K562 (cell line): Measurements from ENCODE around the gene MYBL2. TPM values are rescaled to one million over a fixed set of nuclear protein-coding genes. Genes with fewer than 3 reads are reported as not detected.

Experiments
- ATAC-seq: fragments of 200-7000 bp; cut with Tn5 transposase; 3 replicates; pipeline ENCODE4 v1.9.1; 2020; ENCODE audit warnings: moderate library complexity
- BruUV-seq: library from RNA; stranded (reverse); fragments of 400-500 nt; replicated peaks from 2 replicates; lab custom pipeline; 2021; lab: Mats Ljungman, UMichigan
- CTCF ChIA-PET: fragments of 300-600 bp; formaldehyde crosslinking; extraction: SDS; loops from one replicate; lab custom pipeline; 2021; ENCODE audit warnings: low intra/inter-chr PET ratio; lab: Yijun Ruan, JAX
- POLR2A ChIA-PET: fragments of 300-600, 350-650 bp; sonication (Branson Sonifier 250); formaldehyde crosslinking; extraction: SDS; loops from one replicate; lab custom pipeline; 2021; ENCODE audit warnings: antibody characterized with exemption, inconsistent platforms; lab: Yijun Ruan, JAX
- DNase-seq, 4 experiments: peaks; one replicate each; pipeline versions ENCODE4 v3.0.0 to v3.0.0-alpha.2; 2011 to 2018; ENCODE audit warnings: low spot score in 3 of 4, mixed read lengths in 3 of 4; ENCODE audit errors: extremely low read depth in 1 of 4
- FAIRE-seq: peaks from 2 replicates; lab custom pipeline; 2011; peaks lifted over from hg19 to GRCh38; lab: Jason Lieb, UNC
- H2AFZ ChIP-seq: 2 replicates; pipeline ENCODE4 v1.6.0; 2011; ENCODE audit warnings: low read depth, low read length, control low read depth, inconsistent platforms
- H3K27ac ChIP-seq: fragments of 200-600 bp; 3 replicates; pipeline ENCODE4 v1.8.0; 2011; ENCODE audit warnings: low read depth, mild to moderate bottlenecking, control low read depth, inconsistent platforms, low read length, moderate library complexity, mixed read lengths; ENCODE audit errors: extremely low read depth
- H3K27me3 ChIP-seq, 2 experiments: fragments of 300-600 bp in 1 of 2; 2 replicates in 1 of 2; 3 replicates in 1 of 2; pipeline versions ENCODE4 v1.6.0 to v1.8.0; 2011; ENCODE audit warnings: inconsistent platforms in 2 of 2, low read length in 2 of 2, mild to moderate bottlenecking in 1 of 2, mixed read lengths in 1 of 2, moderate library complexity in 1 of 2; ENCODE audit not compliant: control insufficient read depth in 2 of 2, insufficient read depth in 2 of 2
- H3K36me3 ChIP-seq: fragments of 300-600 bp; 3 replicates; pipeline ENCODE4 v1.8.0; 2011; ENCODE audit warnings: mild to moderate bottlenecking, low read length, inconsistent platforms; ENCODE audit not compliant: control insufficient read depth, insufficient read depth
- H3K4me1 ChIP-seq, 2 experiments: fragments of 200-600 bp in 1 of 2; replicated peaks in 1 of 2; 2 replicates in 1 of 2; 3 replicates in 1 of 2; pipeline versions ENCODE4 v1.5.1 to v1.8.0; 2011; ENCODE audit warnings: inconsistent platforms in 2 of 2, low read length in 2 of 2, mild to moderate bottlenecking in 1 of 2, mixed read lengths in 1 of 2, moderate library complexity in 1 of 2; ENCODE audit not compliant: control insufficient read depth in 2 of 2, insufficient read depth in 2 of 2
- H3K4me2 ChIP-seq: 2 replicates; pipeline ENCODE4 v1.6.1; 2011; ENCODE audit warnings: low read length, control low read depth, inconsistent platforms, mixed read lengths; ENCODE audit not compliant: insufficient read depth
- H3K4me3 ChIP-seq: fragments of 200-600 bp; sonication (generic), shearing (Covaris generic); 2 replicates; pipeline ENCODE4 v1.5.1; 2016; ENCODE audit warnings: control low read depth, inconsistent platforms
- H3K79me2 ChIP-seq: fragments of 200-600 bp; 3 replicates; pipeline ENCODE4 v1.8.0; 2011; ENCODE audit warnings: low read length, inconsistent platforms; ENCODE audit not compliant: control insufficient read depth, insufficient read depth
- H3K9ac ChIP-seq, 2 experiments: 2 replicates each; pipeline versions ENCODE4 v1.6.0 to v1.6.1; 2011; ENCODE audit warnings: low read depth in 2 of 2, low read length in 2 of 2, control low read depth in 1 of 2, inconsistent platforms in 1 of 2, mild to moderate bottlenecking in 1 of 2, mixed read lengths in 1 of 2; ENCODE audit not compliant: insufficient read depth in 1 of 2
- H3K9me1 ChIP-seq: one replicate; pipeline ENCODE4 v1.6.0; 2011; ENCODE audit warnings: inconsistent platforms, mild to moderate bottlenecking, low read length, moderate library complexity; ENCODE audit not compliant: control insufficient read depth, insufficient read depth
- H3K9me3 ChIP-seq: replicated peaks from 2 replicates; pipeline ENCODE4 v1.5.1; 2011; ENCODE audit warnings: low read depth, low read length, inconsistent platforms; ENCODE audit not compliant: control insufficient read depth, insufficient read depth
- H4K20me1 ChIP-seq: replicated peaks from 2 replicates; pipeline ENCODE4 v1.6.1; 2011; ENCODE audit warnings: low read length, inconsistent platforms, mixed read lengths; ENCODE audit not compliant: control insufficient read depth, insufficient read depth
- DMBX1 ChIP-seq: fragments of 250-450 bp; sonication (Bioruptor Pico); IDR thresholded peaks from 2 replicates; pipeline ENCODE4 v1.8.0; 2022; ENCODE audit warnings: inconsistent platforms, mild to moderate bottlenecking, moderate library complexity, borderline replicate concordance
- E2F3 ChIP-seq: fragments of 250-450 bp; sonication (Bioruptor Pico); IDR thresholded peaks from 2 replicates; pipeline ENCODE4 v1.4.0; 2020; ENCODE audit warnings: mild to moderate bottlenecking
- GABPA ChIP-seq: fragments of 200-800 bp; sonication (Bioruptor generic); conservative IDR thresholded peaks from 2 replicates; pipeline ENCODE4 v1.6.1; 2016; ENCODE audit warnings: low read depth, missing genetic modification characterization, missing compliant biosample characterization
- KLF10 ChIP-seq: fragments of 250-450 bp; sonication (Bioruptor Pico); IDR thresholded peaks from 2 replicates; pipeline ENCODE4 v1.6.1; 2021; ENCODE audit warnings: matching md5 sums
- RFX7 ChIP-seq: fragments of 250-450 bp; sonication (Bioruptor Pico); IDR thresholded peaks from 2 replicates; pipeline ENCODE4 v1.5.1; 2021; ENCODE audit warnings: mild to moderate bottlenecking
- SRSF3 ChIP-seq: fragments of 200-400 bp; formaldehyde crosslinking; IDR thresholded peaks from 2 replicates; pipeline ENCODE4 v1.6.1; 2016; ENCODE audit warnings: mild to moderate bottlenecking, low read length, moderate library complexity; ENCODE audit not compliant: insufficient read depth
- ZNF184 ChIP-seq: sonication (generic); formaldehyde crosslinking; IDR thresholded peaks from 2 replicates; pipeline ENCODE4 v1.5.0; 2020; ENCODE audit warnings: missing genetic modification reagents
- WGBS: fragments of 100-300 bp; shearing (Covaris generic); methylation state at CpG from one replicate; pipeline ENCODE4 v1.1.6; 2016; ENCODE audit warnings: low coverage, mixed read lengths; ENCODE audit not compliant: insufficient coverage; ENCODE audit errors: missing lambda C conversion rate; 5-methylcytosine and 5-hydroxymethylcytosine counted together
- in situ Hi-C: fragments of 300-500 bp; cut with MboI; formaldehyde crosslinking; loops from 4 replicates; pipeline ENCODE4 v1.15.0; 2018; ENCODE audit warnings: inconsistent platforms, mixed read lengths
- intact Hi-C: fragments of 100-400 bp; cut with micrococcal nuclease; formaldehyde crosslinking; loops from 2 replicates; pipeline ENCODE4 v1.14.2; 2022
- polyA plus RNA-seq, 8 experiments: library from polyadenylated mRNA; depleted of rRNA in 4 of 8; stranded (reverse) in 5 of 8; unstranded in 3 of 8; fragments of >200 nt; fragmentation: Nextera tagmentation in 2 of 8; fragmentation: Illumina TruSeq in 1 of 8; extraction: Ambion mirVana in 2 of 8; extraction: Trizol in 1 of 8; gene quantifications; 2 replicates each; pipeline versions ENCODE4 v1.2.1 to v1.2.3, GENCODE V29; 2011 to 2014; ENCODE audit warnings: inconsistent platforms in 1 of 8, missing spikeins in 1 of 8
- total RNA-seq, 7 experiments: library from RNA; depleted of rRNA in 6 of 7; stranded (reverse); fragments of >200 nt in 6 of 7; fragmentation: Illumina TruSeq in 2 of 7; extraction: Trizol in 2 of 7; gene quantifications; 2 replicates each; pipeline versions ENCODE4 v1.2.1 to v1.2.3, GENCODE V29; 2011 to 2021; ENCODE audit warnings: low replicate concordance in 1 of 7
- TF ChIP-seq, protein P1 (sequence below), 2 experiments: fragments of 200-800 bp in 1 of 2; sonication (Bioruptor generic) in 1 of 2; sonication (generic) in 1 of 2; formaldehyde crosslinking in 1 of 2; IDR thresholded peaks in 1 of 2; conservative IDR thresholded peaks in 1 of 2; 2 replicates each; pipeline versions ENCODE4 v1.5.0 to v1.6.1; 2016 to 2020; ENCODE audit warnings: missing compliant biosample characterization in 1 of 2, missing genetic modification characterization in 1 of 2, missing genetic modification reagents in 1 of 2
- TF ChIP-seq, protein P2 (sequence below): fragments of 450-650 bp; formaldehyde crosslinking; IDR thresholded peaks from 2 replicates; pipeline ENCODE4 v1.4.0; 2022; ENCODE audit warnings: mild to moderate bottlenecking, moderate library complexity
- TF ChIP-seq, protein P3 (sequence below), 2 experiments: fragments of 450-650 bp in 1 of 2; sonication (generic) in 1 of 2; formaldehyde crosslinking in 1 of 2; IDR thresholded peaks in 1 of 2; conservative IDR thresholded peaks in 1 of 2; 2 replicates each; pipeline versions ENCODE4 v1.6.1 to v1.8.1; 2016 to 2023; ENCODE audit warnings: mild to moderate bottlenecking in 2 of 2, moderate library complexity in 2 of 2, inconsistent platforms in 1 of 2, missing genetic modification reagents in 1 of 2

Gene MYBL2
- total and polyA plus RNA-seq, 9 of the 15 experiments (the other 6 are each of a cell fraction or from before 2014, with no cell fraction given) = 4.4 to 169 (median 52.5) TPM

DNA sequence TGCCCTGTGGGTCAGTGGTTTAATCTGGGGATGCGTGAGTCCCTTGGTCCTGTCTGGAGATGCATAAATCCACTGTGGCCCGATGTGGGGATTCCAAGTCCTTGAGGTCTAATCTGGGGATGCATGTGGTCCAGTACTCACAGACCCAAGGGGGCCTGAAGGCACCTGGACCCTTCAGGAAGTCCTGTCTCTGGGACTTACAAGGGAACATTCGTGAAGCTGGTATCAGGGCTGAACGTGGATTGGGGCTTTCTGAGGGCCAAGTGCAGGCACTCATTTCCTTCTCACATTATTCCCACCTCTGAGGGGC is 85.1 kb downstream of the MYBL2 start:
- Histone ChIP-seq H3K4me2 (no peak overlapping the region), H3K79me2 (no peaks in the 10 kb centered on the region), H3K27ac (no peak overlapping the region), H3K4me3 (no peak overlapping the region), H3K36me3 (no peaks in the 10 kb centered on the region), H3K27me3 (peaks cover 10 to 41% of the 10 kb centered on the region in 2 experiments; a peak in 4 of 5 replicates), H3K9ac (no peak overlapping the region), H3K9me3 (no peaks in the 10 kb centered on the region)
- intact Hi-C loops = no loop called here
- no peak for DNase-seq
- ATAC-seq = no peak
- no TSS peak for BruUV-seq
- WGBS = 0% methylated on average over 4 of the region's 4 CpGs
- POLR2A ChIA-PET = no interaction called here
- CTCF ChIA-PET = no interaction called here
- no peak for FAIRE-seq
- in situ Hi-C loops = loop anchor here (5.0 kb wide), 1 partner anchor 330 kb away; no protein-coding TSS in a partner anchor
- TF ChIP-seq, protein P1, sequence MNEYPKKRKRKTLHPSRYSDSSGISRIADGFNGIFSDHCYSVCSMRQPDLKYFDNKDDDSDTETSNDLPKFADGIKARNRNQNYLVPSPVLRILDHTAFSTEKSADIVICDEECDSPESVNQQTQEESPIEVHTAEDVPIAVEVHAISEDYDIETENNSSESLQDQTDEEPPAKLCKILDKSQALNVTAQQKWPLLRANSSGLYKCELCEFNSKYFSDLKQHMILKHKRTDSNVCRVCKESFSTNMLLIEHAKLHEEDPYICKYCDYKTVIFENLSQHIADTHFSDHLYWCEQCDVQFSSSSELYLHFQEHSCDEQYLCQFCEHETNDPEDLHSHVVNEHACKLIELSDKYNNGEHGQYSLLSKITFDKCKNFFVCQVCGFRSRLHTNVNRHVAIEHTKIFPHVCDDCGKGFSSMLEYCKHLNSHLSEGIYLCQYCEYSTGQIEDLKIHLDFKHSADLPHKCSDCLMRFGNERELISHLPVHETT (CRISPR knock-in tag; conservative IDR thresholded peaks at IDR 0.05 in 1 of 2, IDR thresholded peaks at IDR 0.05 in 1 of 2) = no peak
- TF ChIP-seq, all 486 proteins: peak for 0
- H3K9me1 ChIP-seq = no peaks in the 10 kb centered on the region
- H2AFZ ChIP-seq = no peak overlapping the region
- peaks cover 0 to 5% of the 10 kb centered on the region in 2 experiments; a peak in 1 of 5 replicates for H3K4me1 ChIP-seq
- no peaks in the 10 kb centered on the region for H4K20me1 ChIP-seq

DNA sequence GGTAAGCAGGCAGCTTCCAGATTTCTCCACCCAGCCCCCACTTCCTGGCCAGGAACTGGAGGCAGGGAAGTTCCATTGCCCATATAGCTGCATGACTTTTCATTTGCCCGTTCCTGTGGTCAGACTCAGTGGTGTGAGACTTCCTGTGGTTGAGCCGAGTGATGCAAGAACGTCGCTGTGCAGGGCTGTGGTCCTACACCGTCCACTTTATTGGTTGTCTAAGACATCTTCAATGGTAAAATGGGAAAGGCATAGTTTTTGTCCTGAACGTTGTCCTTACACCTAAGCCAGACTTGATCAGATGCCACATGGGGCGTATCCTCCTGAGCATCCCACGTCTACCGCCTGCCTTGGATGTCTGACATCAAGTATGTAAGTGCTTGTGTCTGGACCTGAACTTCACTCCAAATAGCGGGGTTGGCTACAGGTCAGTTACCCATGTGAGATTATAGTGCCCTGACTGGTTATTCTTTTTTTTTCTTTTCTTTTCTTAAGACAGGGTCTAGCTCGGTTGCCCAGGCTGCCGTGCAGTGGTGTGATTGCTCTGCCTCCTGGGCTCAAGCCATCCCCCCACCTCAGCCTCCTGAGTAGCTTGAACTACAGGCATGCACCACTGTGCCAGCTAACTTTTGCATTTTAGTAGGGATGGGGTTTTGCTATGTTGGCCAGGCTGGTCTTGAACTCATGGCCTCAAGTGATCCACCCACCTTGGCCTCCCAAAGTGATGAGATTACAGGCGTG is 85.8 kb downstream of the MYBL2 start:
- Histone ChIP-seq H3K4me3 (no peak overlapping the region), H3K9ac (no peak overlapping the region), H3K27me3 (peaks cover 10 to 41% of the 10 kb centered on the region in 2 experiments; a peak in 4 of 5 replicates), H3K36me3 (no peaks in the 10 kb centered on the region), H3K79me2 (no peaks in the 10 kb centered on the region), H3K9me3 (no peaks in the 10 kb centered on the region), H3K4me2 (no peak overlapping the region), H4K20me1 (no peaks in the 10 kb centered on the region), H2AFZ (no peak overlapping the region), H3K4me1 (peaks cover 0 to 5% of the 10 kb centered on the region in 2 experiments; a peak in 1 of 5 replicates), H3K9me1 (no peaks in the 10 kb centered on the region), H3K27ac (no peak overlapping the region)
- FAIRE-seq (no peak), ATAC-seq (0 out of 3 replicates have a peak, but pooled peaks have one; percentile 21), DNase-seq (no peak)
- WGBS = 2% methylated on average over 13 of the region's 13 CpGs
- CTCF ChIA-PET = no interaction called here
- in situ Hi-C loops = loop anchor here (5.0 kb wide), 1 partner anchor 330 kb away; no protein-coding TSS in a partner anchor
- POLR2A ChIA-PET = no interaction called here
- no TSS peak for BruUV-seq
- intact Hi-C loops = no loop called here
- TF ChIP-seq, protein P2, sequence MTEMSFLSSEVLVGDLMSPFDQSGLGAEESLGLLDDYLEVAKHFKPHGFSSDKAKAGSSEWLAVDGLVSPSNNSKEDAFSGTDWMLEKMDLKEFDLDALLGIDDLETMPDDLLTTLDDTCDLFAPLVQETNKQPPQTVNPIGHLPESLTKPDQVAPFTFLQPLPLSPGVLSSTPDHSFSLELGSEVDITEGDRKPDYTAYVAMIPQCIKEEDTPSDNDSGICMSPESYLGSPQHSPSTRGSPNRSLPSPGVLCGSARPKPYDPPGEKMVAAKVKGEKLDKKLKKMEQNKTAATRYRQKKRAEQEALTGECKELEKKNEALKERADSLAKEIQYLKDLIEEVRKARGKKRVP (CRISPR knock-in tag) = 0 out of 2 replicates have a peak, but pooled peaks have one; percentile 41
- TF ChIP-seq DMBX1 (CRISPR knock-in tag) = no peak
- no peak for TF ChIP-seq RFX7 (CRISPR knock-in tag)
- TF ChIP-seq, protein P3, sequence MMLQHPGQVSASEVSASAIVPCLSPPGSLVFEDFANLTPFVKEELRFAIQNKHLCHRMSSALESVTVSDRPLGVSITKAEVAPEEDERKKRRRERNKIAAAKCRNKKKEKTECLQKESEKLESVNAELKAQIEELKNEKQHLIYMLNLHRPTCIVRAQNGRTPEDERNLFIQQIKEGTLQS (IDR thresholded peaks at IDR 0.05) = 0 out of 2 replicates have a peak, but pooled peaks have one; percentile 18
- TF ChIP-seq, protein P3 (CRISPR knock-in tag; conservative IDR thresholded peaks at IDR 0.05) = no peak
- no peak for TF ChIP-seq ZNF184 (CRISPR knock-in tag)
- no peak for TF ChIP-seq KLF10 (CRISPR knock-in tag)
- no peak for TF ChIP-seq SRSF3
- TF ChIP-seq GABPA (tag) = peak; percentile 76
- TF ChIP-seq E2F3 (CRISPR knock-in tag) = no peak
